ENCODE results near the gene SNAPC2.
"Not testable (repeated sequence)": the region's sequence is repeated elsewhere in the genome, so short reads cannot be mapped to it uniquely, and the experiment has no call there.

SNAPC2 gene

GRCh38 chr19:7925171-7925851 lies 5.2 kb downstream of the SNAPC2 start:
- DNase-seq (ENCODE audit: low spot score) = peak; percentile 93
- TF ChIP-seq CTCF (IDR thresholded peaks at IDR 0.05; ENCODE audit: extremely low read depth, missing control alignments) = peak; percentile 87

GRCh38 chr19:7926021-7926726 lies 6.0 kb downstream of the SNAPC2 start, which contains the start of gene CTXN1:
Gene CTXN1, minus strand, starts transcription at chr19:7926135. Its CDS starts 597 bp downstream, at chr19:7925538.
- no peak for TF ChIP-seq CTCF (IDR thresholded peaks at IDR 0.05; ENCODE audit: extremely low read depth, missing control alignments)
- DNase-seq (ENCODE audit: low spot score) = peak; percentile 97

GRCh38 chr19:7926727-7927604 lies 6.8 kb downstream of the SNAPC2 start:
- TF ChIP-seq CTCF (IDR thresholded peaks at IDR 0.05; ENCODE audit: extremely low read depth, missing control alignments) = no peak
- DNase-seq (ENCODE audit: low spot score) = no peak

- DNase-seq (ENCODE audit: low spot score) = no peak
Observed at GRCh38 chr19:7927605-7928333, 7.6 kb downstream of the SNAPC2 start.

GRCh38 chr19:7928334-7928706 lies 8.2 kb downstream of the SNAPC2 start:
- no peak for TF ChIP-seq CTCF (IDR thresholded peaks at IDR 0.05; ENCODE audit: extremely low read depth, missing control alignments)
- no peak for DNase-seq (ENCODE audit: low spot score)

More at GRCh38 chr19:7927605-7928333, 7.6 kb downstream of the SNAPC2 start:
- TF ChIP-seq CTCF (IDR thresholded peaks at IDR 0.05; ENCODE audit: extremely low read depth, missing control alignments) = no peak

- TF ChIP-seq CTCF (IDR thresholded peaks at IDR 0.05; ENCODE audit: extremely low read depth, missing control alignments) = no peak
- peak; percentile 73 for DNase-seq (ENCODE audit: low spot score)
Observed at GRCh38 chr19:7928741-7929701, 8.9 kb downstream of the SNAPC2 start.

GRCh38 chr19:7930030-7930429 lies 9.9 kb downstream of the SNAPC2 start:
- DNase-seq (ENCODE audit: low spot score) = not testable (repeated sequence)

All from GM20000 (cell line).